Adrenal gland (tissue), 12 donors: ENCODE data around the gene PLPP2. TPM values are rescaled to one million over a fixed set of nuclear protein-coding genes. Genes with fewer than 3 reads are reported as not detected.
A peak's percentile ranks its signal among the peaks of the same experiment; 100 is the strongest.

Experiments
- DNase-seq, 7 donors: peaks; one replicate each; pipeline ENCODE4 v3.0.0-alpha.2; 2019 to 2020
- H3K27ac ChIP-seq, 5 donors: fragments of 200-600 bp; sonication (generic) in 4 of 5; 1 replicate in 3 of 5; 2 replicates in 2 of 5; pipeline versions ENCODE4 v1.5.1 to v1.8.0; 2016 to 2020; ENCODE audit warnings: mild to moderate bottlenecking in 1 of 5
- H3K27me3 ChIP-seq: fragments of 200-600 bp; 2 replicates; pipeline ENCODE4 v1.8.0; 2021
- H3K36me3 ChIP-seq, 2 donors: fragments of 200-600 bp; replicated peaks in 1 of 2; 1 replicate in 1 of 2; 2 replicates in 1 of 2; pipeline versions ENCODE4 v1.5.1 to v1.8.0; 2018 to 2022
- H3K4me1 ChIP-seq, 2 donors: fragments of 200-600 bp; replicated peaks in 1 of 2; 1 replicate in 1 of 2; 2 replicates in 1 of 2; pipeline versions ENCODE4 v1.5.1 to v1.8.0; 2018 to 2021
- H3K4me3 ChIP-seq, 4 donors: fragments of 200-600 bp; sonication (generic) in 3 of 4; one replicate each; pipeline ENCODE4 v1.5.1; 2016 to 2018
- H3K9me3 ChIP-seq, 3 donors: fragments of 200-600 bp; sonication (generic) in 1 of 3; replicated peaks in 1 of 3; 1 replicate in 2 of 3; 2 replicates in 1 of 3; pipeline versions ENCODE4 v1.5.1 to v1.8.0; 2016 to 2021
- CTCF ChIP-seq, 6 experiments: fragments of 450-650 bp in 4 of 6; fragments of 200-600 bp in 2 of 6; sonication (generic) in 1 of 6; IDR thresholded peaks; 1 replicate in 5 of 6; 2 replicates in 1 of 6; pipeline versions ENCODE4 v1.5.1 to v1.8.0; 2016 to 2021; ENCODE audit warnings: antibody characterized with exemption in 6 of 6, mild to moderate bottlenecking in 2 of 6, moderate library complexity in 1 of 6
- POLR2A ChIP-seq, 2 donors: fragments of 450-650 bp; IDR thresholded peaks; one replicate each; pipeline ENCODE4 v1.6.1; 2017; ENCODE audit warnings: antibody characterized with exemption in 2 of 2, mild to moderate bottlenecking in 2 of 2, moderate library complexity in 1 of 2
- WGBS, 4 donors: extraction: QIAGEN DNeasy Blood & Tissue Kit in 2 of 4; methylation state at CpG; one replicate each; pipeline versions ENCODE4 v1.1.5 to v1.1.7; 2013 to 2017; 5-methylcytosine and 5-hydroxymethylcytosine counted together
- intact Hi-C, 2 donors: fragments of 100-400 bp; cut with DNase I; formaldehyde crosslinking; loops; one replicate each; pipeline versions ENCODE4 v1.14.1 to v1.15.0; 2022 to 2023
- polyA plus RNA-seq, 3 donors: library from polyadenylated mRNA; stranded (reverse); fragments of 200-250 nt in 2 of 3; fragments of 350-450 nt in 1 of 3; fragmentation: Illumina TruSeq in 1 of 3; extraction: RNeasy Lipid Tissue Mini Kit (QIAGEN cat#74804) in 1 of 3; gene quantifications; one replicate each; pipeline ENCODE4 v1.2.3, GENCODE V29; 2013 to 2014
- total RNA-seq, 9 donors: library from RNA; depleted of rRNA in 4 of 9; stranded (reverse); fragments of >200 nt in 4 of 9; fragments of 120-200 nt in 1 of 9; fragmentation: NEBNext Ultra II Directional in 1 of 9; extraction: Animal tissue kit (Norgen Biotek cat#: 25700) in 1 of 9; gene quantifications; one replicate each; pipeline versions ENCODE4 v1.1.0 to v1.2.4, GENCODE V29; 2013 to 2023
- donor health status: healthy with polysubstance abuse.
- donor health status: Bipolar disorder and iron deficiency.
- donor health status: DM: yes; HTN: yes; CAD: no.
- donor health status: DM: no; HTN: no; CAD: no.
- donor health status: DM: no; HTN: no; CAD: no.
- donor health status: DM: yes; HTN: yes; CAD: no.

The PLPP2 gene
- total and polyA plus RNA-seq, 12 donors = 0.33 to 272 (median 5.0) TPM

GRCh38 chr19:327291-328024 is 36.3 kb upstream of the PLPP2 start:
- peaks cover 0 to 64% of the 10 kb centered on the region in 2 donors for H3K36me3 ChIP-seq
- peak in 1 of 7 donors; percentile 16 for DNase-seq
- 92 to 97% (median 95%) methylated on average over 11 to 17 of the region's 17 CpGs for WGBS, 4 donors

GRCh38 chr19:326871-327270 is 35.7 kb upstream of the PLPP2 start:
- H3K36me3 ChIP-seq = peaks cover 0 to 64% of the 10 kb centered on the region in 2 donors
- no peak overlapping the region for H3K4me3 ChIP-seq
- H3K27ac ChIP-seq = no peak overlapping the region
- TF ChIP-seq CTCF (IDR thresholded peaks at IDR 0.05) (no peak), POLR2A (IDR thresholded peaks at IDR 0.05) (no peak)
- H3K4me1 ChIP-seq = no peaks in the 10 kb centered on the region
- no peaks in the 10 kb centered on the region for H3K27me3 ChIP-seq
- DNase-seq = peak in 1 of 7 donors; percentile 14
- WGBS, 4 donors = 92 to 95% (median 93%) methylated on average over 8 to 15 of the region's 15 CpGs
- H3K9me3 ChIP-seq = no peaks in the 10 kb centered on the region
- intact Hi-C loops = no loop called here

More at GRCh38 chr19:327291-328024, 36.3 kb upstream of the PLPP2 start:
- Histone ChIP-seq H3K4me3 (no peak overlapping the region), H3K4me1 (no peaks in the 10 kb centered on the region), H3K27ac (no peak overlapping the region), H3K27me3 (no peaks in the 10 kb centered on the region), H3K9me3 (no peaks in the 10 kb centered on the region)
- TF ChIP-seq POLR2A (IDR thresholded peaks at IDR 0.05) (no peak), CTCF (IDR thresholded peaks at IDR 0.05) (no peak)
- intact Hi-C loops = no loop called here

- intact Hi-C loops = no loop called here
- WGBS, 4 donors = 93 to 95% (median 95%) methylated on average over 27 to 33 of the region's 33 CpGs
These were observed 34.8 kb upstream of the PLPP2 start for GRCh38 chr19:325937-326565.

More at GRCh38 chr19:325937-326565, 34.8 kb upstream of the PLPP2 start:
- no peak for DNase-seq
- Histone ChIP-seq H3K4me1 (no peaks in the 10 kb centered on the region), H3K36me3 (peaks cover 0 to 60% of the 10 kb centered on the region in 2 donors), H3K4me3 (no peak overlapping the region), H3K9me3 (no peaks in the 10 kb centered on the region), H3K27me3 (no peaks in the 10 kb centered on the region), H3K27ac (no peak overlapping the region)
- no peak for TF ChIP-seq POLR2A (IDR thresholded peaks at IDR 0.05)
- TF ChIP-seq CTCF (IDR thresholded peaks at IDR 0.05) = no peak
